ENCODE results near the gene TTC29.
"Not testable (repeated sequence)": the region's sequence is repeated elsewhere in the genome, so short reads cannot be mapped to it uniquely, and the experiment has no call there.

TTC29 gene

DNA sequence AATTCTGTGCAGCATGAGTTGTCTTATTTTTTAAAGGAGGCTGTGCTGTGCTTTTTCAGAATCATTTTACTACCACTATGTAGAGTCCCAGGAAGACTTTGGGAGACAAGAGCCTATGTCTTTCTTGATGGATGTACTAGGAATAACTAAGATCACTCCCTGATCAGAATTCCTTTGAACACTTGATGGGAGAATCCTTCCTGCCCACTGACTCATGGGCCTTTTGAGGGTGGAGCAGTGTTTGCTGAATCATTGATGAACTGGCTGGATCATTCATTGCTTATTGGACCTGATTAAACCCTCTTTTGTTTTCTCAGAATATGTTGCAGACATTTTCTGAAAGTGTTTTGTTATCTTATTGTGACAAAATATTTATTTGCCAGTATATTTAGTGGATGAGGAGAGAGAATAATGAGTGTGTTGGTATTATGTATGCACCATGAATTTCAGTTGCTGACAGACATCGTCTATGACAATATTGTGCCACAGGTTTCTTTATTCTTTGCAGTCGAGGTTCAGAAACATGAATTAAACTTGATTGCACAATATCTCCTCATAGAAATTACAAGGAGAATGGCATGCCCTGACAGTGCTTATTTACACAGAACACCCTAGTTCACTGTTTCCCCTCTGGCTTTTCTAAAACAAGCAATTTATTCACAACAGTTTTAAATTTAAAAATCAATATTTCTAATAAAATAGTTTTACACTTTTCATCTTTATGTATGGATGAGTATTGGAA lies 270.7 kb downstream of the TTC29 start:
- no peak for DNase-seq

DNA sequence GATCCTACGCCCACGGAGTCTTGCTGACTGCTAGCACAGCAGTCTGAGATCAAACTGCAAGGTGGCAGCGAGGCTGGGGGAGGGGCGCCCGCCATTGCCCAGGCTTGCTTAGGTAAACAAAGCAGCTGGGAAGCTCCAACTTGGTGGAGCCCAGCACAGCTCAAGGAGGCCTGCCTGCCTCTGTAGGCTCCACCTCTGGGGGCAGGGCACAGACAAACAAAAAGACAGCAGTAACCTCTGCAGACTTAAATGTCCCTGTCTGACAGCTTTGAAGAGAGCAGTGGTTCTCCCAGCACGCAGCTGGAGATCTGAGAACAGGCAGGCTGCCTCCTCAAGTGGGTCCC lies 281.7 kb downstream of the TTC29 start:
- not testable (repeated sequence) for DNase-seq

DNA sequence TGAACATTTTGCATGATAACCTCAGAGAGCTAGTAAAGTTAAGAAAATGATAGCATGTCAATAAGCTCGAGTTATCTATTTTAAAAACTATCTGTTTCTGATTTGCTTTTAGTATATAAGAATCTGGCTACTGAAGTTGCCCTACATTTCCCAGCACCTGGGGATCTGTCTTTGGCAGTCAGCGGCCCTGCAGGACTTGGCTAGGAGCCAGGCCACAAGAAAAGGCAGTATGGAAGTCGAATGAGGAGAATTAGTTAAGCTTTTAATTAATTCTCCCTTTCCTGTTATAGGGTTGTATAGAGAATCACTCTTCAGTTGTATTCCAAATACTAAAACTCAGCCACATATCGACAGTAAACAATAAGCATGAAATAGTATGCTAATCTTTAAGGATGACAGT lies 284.3 kb downstream of the TTC29 start:
- DNase-seq = no peak

All from SHP77 treated with DMSO at 0.1 percent for 48 hours (cell line).